Measurements from ENCODE around the gene PROSER3.

- TF ChIP-seq CTCF (IDR thresholded peaks at IDR 0.05) = no peak
- no peak for TF ChIP-seq POLR2A (IDR thresholded peaks at IDR 0.05)
These were observed 33.4 kb upstream of the PROSER3 start for GRCh38 chr19:35724560-35724959.
